NB4 (cell line): ENCODE measurements around the gene MICOS13.

Experiments used
- MAX ChIP-seq: IDR thresholded peaks from 2 replicates; pipeline ENCODE4 v1.6.1; 2011; ENCODE audit warnings: low read depth, low read length
- MYC ChIP-seq: IDR thresholded peaks from 2 replicates; pipeline ENCODE4 v1.6.1; 2011; ENCODE audit warnings: low read depth, low read length
- POLR2A ChIP-seq: IDR thresholded peaks from 2 replicates; pipeline ENCODE4 v1.6.1; 2011; ENCODE audit warnings: mild to moderate bottlenecking; ENCODE audit not compliant: insufficient read length; ENCODE audit errors: extremely low read depth
- TF ChIP-seq, protein P1 (sequence below): IDR thresholded peaks from one replicate; pipeline ENCODE4 v1.5.1; 2012; ENCODE audit warnings: low read depth, low read length

- TF ChIP-seq, protein P1, sequence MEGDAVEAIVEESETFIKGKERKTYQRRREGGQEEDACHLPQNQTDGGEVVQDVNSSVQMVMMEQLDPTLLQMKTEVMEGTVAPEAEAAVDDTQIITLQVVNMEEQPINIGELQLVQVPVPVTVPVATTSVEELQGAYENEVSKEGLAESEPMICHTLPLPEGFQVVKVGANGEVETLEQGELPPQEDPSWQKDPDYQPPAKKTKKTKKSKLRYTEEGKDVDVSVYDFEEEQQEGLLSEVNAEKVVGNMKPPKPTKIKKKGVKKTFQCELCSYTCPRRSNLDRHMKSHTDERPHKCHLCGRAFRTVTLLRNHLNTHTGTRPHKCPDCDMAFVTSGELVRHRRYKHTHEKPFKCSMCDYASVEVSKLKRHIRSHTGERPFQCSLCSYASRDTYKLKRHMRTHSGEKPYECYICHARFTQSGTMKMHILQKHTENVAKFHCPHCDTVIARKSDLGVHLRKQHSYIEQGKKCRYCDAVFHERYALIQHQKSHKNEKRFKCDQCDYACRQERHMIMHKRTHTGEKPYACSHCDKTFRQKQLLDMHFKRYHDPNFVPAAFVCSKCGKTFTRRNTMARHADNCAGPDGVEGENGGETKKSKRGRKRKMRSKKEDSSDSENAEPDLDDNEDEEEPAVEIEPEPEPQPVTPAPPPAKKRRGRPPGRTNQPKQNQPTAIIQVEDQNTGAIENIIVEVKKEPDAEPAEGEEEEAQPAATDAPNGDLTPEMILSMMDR, result no peak
- no peak for TF ChIP-seq MYC
- TF ChIP-seq POLR2A, result no peak
- no peak for TF ChIP-seq MAX
Observed at GRCh38 chr19:5651361-5651760, 29.0 kb downstream of the MICOS13 start.
